Activated T-helper 1 cell treated with anti-CD3 and anti-CD28 coated beads, Interleukin-12 subunit alpha, Interleukin-12 subunit beta, Interleukin-2, Interleukin-4 antibody, amounts not matched to agents 30 ng/mL and 10 ng/mL and 1 ng/mL, durations not matched to agents 14 hours and 24 hours and 36 hours (primary cell): ENCODE measurements around the gene CKMT2. TPM values are rescaled to one million over a fixed set of nuclear protein-coding genes. Genes with fewer than 3 reads are reported as not detected.
"Not testable (repeated sequence)": the region's sequence is repeated elsewhere in the genome, so short reads cannot be mapped to it uniquely, and the experiment has no call there.

Experiments
- DNase-seq: peaks from one replicate; pipeline ENCODE4 v3.0.0; 2021; ENCODE audit warnings: low spot score
- H3K27ac Mint-ChIP-seq: one replicate; pipeline ENCODE4 v1.8.0; 2021; ENCODE audit warnings: mild to moderate bottlenecking, mixed read lengths
- H3K27me3 Mint-ChIP-seq: one replicate; pipeline ENCODE4 v1.8.0; 2022; ENCODE audit warnings: mild to moderate bottlenecking, moderate library complexity, mixed read lengths; ENCODE audit not compliant: insufficient read depth
- H3K36me3 Mint-ChIP-seq: one replicate; pipeline ENCODE4 v1.8.0; 2021; ENCODE audit warnings: low read depth, mixed read lengths
- H3K4me1 Mint-ChIP-seq: one replicate; pipeline ENCODE4 v1.8.0; 2021; ENCODE audit warnings: low read depth, mixed read lengths
- H3K4me3 Mint-ChIP-seq: one replicate; pipeline ENCODE4 v1.8.0; 2021; ENCODE audit warnings: mild to moderate bottlenecking, moderate library complexity, mixed read lengths
- H3K9me3 Mint-ChIP-seq: one replicate; pipeline ENCODE4 v1.8.0; 2021; ENCODE audit warnings: mixed read lengths
- intact Hi-C: fragments of 100-400 bp; cut with micrococcal nuclease; formaldehyde crosslinking; loops from one replicate; pipeline ENCODE4 v1.15.1; 2024
- total RNA-seq: library from RNA; stranded (reverse); gene quantifications from 2 replicates; pipeline ENCODE4 v1.2.3, GENCODE V29; 2022

CKMT2 gene
- total RNA-seq, 1 donor from 2014 or later: not detected

DNA sequence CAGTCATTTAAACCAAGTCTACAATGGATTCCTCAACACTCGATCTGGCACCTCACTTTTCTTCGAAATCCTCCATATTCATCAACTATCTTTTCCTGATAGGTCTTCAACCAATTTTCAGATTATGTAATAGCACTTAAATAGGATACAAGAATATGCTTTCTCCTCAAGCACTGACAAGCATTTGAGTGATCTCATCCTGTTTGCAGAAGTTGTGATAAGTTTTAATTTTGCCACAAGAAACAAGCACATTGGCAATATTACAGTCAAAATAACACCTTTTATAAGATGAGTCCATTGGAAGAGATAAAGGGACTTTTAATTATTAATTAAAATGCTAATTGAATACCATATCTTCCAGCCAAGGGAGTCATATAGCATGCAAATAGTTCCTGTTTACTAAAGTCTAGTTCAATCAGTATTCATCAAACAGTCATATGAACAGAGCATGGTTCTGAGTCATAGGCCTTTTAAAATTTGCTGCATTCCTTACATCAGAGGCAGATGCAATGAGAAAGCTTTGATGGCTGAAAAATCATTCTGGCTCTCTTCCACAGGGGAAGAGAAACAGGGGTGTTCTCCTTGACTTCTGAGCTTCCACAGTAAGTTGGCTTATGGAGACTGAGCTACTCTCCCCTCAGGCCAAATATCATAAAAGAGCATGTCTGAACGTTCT lies 35.5 kb downstream of the CKMT2 start:
- no peaks in the 10 kb centered on the region for H3K27me3 Mint-ChIP-seq
- no peaks in the 10 kb centered on the region for H3K4me1 Mint-ChIP-seq
- peaks cover 2% of the 10 kb centered on the region for H3K36me3 Mint-ChIP-seq
- no peak overlapping the region for H3K4me3 Mint-ChIP-seq
- intact Hi-C loops: no loop called here
- no peak for DNase-seq
- peaks cover 24% of the 10 kb centered on the region for H3K9me3 Mint-ChIP-seq
- H3K27ac Mint-ChIP-seq: no peak overlapping the region

DNA sequence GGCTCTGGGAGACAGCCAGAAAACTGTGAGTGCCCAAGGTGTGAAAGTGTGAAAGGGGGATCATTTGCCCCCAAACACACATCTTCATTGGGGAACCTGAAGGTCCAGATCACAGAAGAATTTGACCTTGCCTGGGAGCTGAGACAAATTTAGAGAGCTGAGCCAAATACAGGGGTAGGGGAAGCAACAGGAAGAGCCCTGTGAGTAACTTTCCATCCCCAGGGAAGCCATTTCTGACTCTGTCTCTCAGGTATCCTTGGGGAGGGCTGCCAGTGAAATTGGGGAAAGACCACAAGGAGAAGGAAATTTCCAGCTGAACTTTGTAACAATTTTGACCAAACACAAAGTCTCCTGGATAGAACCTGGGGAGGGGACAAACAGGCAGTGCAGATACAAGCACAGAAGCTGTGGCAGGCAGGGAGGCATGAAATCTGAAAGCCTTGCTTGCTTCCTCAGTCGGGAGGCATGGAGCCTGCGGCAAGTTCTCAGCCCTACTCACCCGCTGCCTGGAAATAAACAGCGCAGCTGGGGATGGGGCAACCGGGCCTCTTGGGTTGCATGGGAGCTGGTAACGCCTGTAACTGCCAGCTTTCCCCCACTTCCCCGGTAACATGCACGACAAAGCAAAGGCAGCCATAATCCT lies 36.8 kb downstream of the CKMT2 start:
- Mint-ChIP-seq H3K4me3 (no peak overlapping the region), H3K27me3 (no peaks in the 10 kb centered on the region), H3K9me3 (peaks cover 27% of the 10 kb centered on the region), H3K36me3 (peaks cover 2% of the 10 kb centered on the region), H3K27ac (no peak overlapping the region), H3K4me1 (no peaks in the 10 kb centered on the region)
- intact Hi-C loops: no loop called here
- DNase-seq: no peak

- H3K36me3 Mint-ChIP-seq, H3K4me3 Mint-ChIP-seq, H3K4me1 Mint-ChIP-seq, H3K27ac Mint-ChIP-seq, intact Hi-C loops, DNase-seq, H3K27me3 Mint-ChIP-seq: not testable (repeated sequence)
- H3K9me3 Mint-ChIP-seq: peaks cover 32% of the 10 kb centered on the region
Observed at GRCh38 chr5:81270394-81271027, 37.4 kb downstream of the CKMT2 start.

DNA sequence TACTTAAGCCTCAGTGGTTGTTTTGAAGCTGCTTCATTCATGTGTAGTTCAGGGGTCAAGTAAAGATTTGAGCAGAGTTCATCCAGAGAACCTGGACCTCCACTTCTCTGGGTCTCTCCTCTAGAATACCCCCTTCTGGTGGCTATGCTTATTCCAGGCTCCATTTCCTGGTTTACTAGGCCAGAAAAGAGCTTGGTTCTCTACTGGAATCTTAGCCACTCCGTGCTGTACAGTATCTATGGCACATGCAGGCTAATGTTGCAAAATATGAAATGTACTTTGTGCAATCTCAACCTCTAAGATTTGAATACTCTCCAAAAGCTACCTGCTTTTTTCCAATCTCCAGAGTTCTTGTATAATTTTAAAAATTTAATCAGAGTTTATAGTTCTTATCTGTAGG lies 50.9 kb downstream of the CKMT2 start:
- no peak overlapping the region for H3K27ac Mint-ChIP-seq
- peaks cover 9% of the 10 kb centered on the region for H3K4me1 Mint-ChIP-seq
- H3K9me3 Mint-ChIP-seq: peaks cover 16% of the 10 kb centered on the region
- peaks cover 7% of the 10 kb centered on the region for H3K36me3 Mint-ChIP-seq
- H3K4me3 Mint-ChIP-seq: no peak overlapping the region
- intact Hi-C loops: no loop called here
- no peaks in the 10 kb centered on the region for H3K27me3 Mint-ChIP-seq
- DNase-seq: no peak

GRCh38 chr5:81286059-81286617 lies 53.0 kb downstream of the CKMT2 start:
- Mint-ChIP-seq H3K9me3 (peaks cover 18% of the 10 kb centered on the region), H3K27me3 (no peaks in the 10 kb centered on the region), H3K4me1 (peaks cover 22% of the 10 kb centered on the region), H3K27ac (no peak overlapping the region), H3K4me3 (no peak overlapping the region), H3K36me3 (peaks cover 6% of the 10 kb centered on the region)
- DNase-seq: no peak
- intact Hi-C loops: no loop called here

DNA sequence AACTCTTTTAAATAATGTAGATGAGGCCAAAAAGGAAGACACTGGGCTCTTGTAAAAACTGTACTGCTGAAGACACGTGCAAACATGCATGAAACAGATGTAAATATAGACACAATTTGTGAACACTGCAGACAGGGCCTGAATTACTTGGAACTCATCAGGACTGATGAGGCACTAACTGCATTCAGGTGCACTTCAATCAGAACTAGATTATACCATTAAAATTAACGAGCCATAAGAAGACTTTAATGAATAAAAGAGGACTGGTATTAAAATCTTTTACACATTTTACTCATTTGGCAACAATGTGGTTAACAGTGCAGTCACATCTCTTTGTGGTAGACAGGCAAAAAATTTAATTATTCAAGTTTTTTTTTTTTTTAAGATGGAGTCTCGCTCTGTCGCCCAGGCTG lies 54.9 kb downstream of the CKMT2 start:
- Mint-ChIP-seq H3K4me1 (peaks cover 36% of the 10 kb centered on the region), H3K36me3 (peaks cover 17% of the 10 kb centered on the region), H3K27me3 (no peaks in the 10 kb centered on the region), H3K9me3 (peaks cover 28% of the 10 kb centered on the region), H3K27ac (no peak overlapping the region), H3K4me3 (no peak overlapping the region)
- intact Hi-C loops: no loop called here
- DNase-seq: no peak

DNA sequence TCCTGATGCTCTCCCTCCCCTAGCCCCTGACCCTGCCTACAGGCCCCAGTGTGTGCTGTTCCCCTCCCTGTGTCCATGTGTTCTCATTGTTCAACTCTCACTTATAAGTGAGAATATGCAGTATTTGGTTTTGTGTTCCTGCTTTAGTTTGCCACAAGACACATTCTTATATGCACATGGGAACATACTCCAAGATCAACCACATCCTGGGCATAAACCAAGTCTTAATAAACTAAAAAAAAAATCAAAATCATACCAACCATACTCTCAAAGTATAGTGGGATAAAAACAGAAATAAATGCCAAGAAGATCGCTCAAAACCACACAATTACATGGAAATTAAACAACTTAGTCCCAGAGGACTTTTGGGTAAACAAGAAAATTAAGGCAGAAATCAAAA lies 57.0 kb downstream of the CKMT2 start:
- H3K27me3 Mint-ChIP-seq: no peaks in the 10 kb centered on the region
- H3K36me3 Mint-ChIP-seq: peaks cover 22% of the 10 kb centered on the region
- peaks cover 41% of the 10 kb centered on the region for H3K4me1 Mint-ChIP-seq
- H3K27ac Mint-ChIP-seq: no peak overlapping the region
- no peak for DNase-seq
- H3K4me3 Mint-ChIP-seq: no peak overlapping the region
- H3K9me3 Mint-ChIP-seq: peaks cover 36% of the 10 kb centered on the region
- intact Hi-C loops: loop anchor here (10.0 kb wide), 1 partner anchor 45 kb away; no protein-coding TSS in a partner anchor

DNA sequence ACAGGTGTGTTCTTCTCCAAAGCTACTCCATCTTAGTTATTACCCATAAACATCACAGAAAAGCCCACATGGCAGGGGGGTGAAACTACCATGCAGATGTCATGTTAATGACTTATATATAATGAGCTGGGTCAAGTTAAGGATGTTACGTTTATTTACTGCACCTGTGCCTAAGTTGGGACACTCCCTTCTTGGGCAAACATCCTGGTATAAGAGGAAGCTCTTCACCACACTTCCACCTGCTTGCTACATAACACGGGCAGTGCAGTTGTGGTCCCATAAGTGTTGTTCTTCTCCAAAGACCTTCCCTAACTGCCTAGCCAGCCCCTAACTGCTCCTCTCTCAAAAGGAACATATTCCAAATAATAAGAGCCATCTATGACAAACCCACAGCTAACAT lies 59.0 kb downstream of the CKMT2 start:
- intact Hi-C loops: loop anchor here (10.0 kb wide), 1 partner anchor 47 kb away; no protein-coding TSS in a partner anchor

DNA sequence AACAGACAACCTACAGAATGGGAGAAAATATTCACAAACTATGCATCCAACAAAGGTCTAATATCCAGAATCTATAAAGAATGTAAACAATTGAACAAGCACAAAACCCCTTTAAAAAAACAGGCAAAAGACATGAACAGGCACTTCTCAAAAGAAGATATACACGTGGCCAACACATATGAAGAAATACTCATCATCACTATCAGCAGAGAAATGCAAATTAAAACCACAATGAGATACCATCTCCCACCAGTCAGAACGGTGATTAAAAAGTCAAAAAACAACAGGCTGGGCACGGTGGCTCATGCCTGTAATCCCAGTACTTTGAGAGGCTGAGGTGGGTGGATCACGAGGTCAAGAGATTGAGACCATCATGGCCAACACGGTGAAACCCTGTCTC lies 60.9 kb downstream of the CKMT2 start:
- not testable (repeated sequence) for H3K27me3 Mint-ChIP-seq, H3K27ac Mint-ChIP-seq, DNase-seq, H3K4me3 Mint-ChIP-seq
- peaks cover 37% of the 10 kb centered on the region for H3K4me1 Mint-ChIP-seq
- peaks cover 36% of the 10 kb centered on the region for H3K9me3 Mint-ChIP-seq
- peaks cover 19% of the 10 kb centered on the region for H3K36me3 Mint-ChIP-seq
- intact Hi-C loops: loop anchor here (10.0 kb wide), 1 partner anchor 49 kb away; no protein-coding TSS in a partner anchor

More for the DNA sequence above, 59.0 kb downstream of the CKMT2 start:
- peaks cover 37% of the 10 kb centered on the region for H3K4me1 Mint-ChIP-seq
- H3K27ac Mint-ChIP-seq: no peak overlapping the region
- H3K9me3 Mint-ChIP-seq: peaks cover 36% of the 10 kb centered on the region
- peaks cover 19% of the 10 kb centered on the region for H3K36me3 Mint-ChIP-seq
- no peak overlapping the region for H3K4me3 Mint-ChIP-seq
- DNase-seq: no peak
- H3K27me3 Mint-ChIP-seq: no peaks in the 10 kb centered on the region

DNA sequence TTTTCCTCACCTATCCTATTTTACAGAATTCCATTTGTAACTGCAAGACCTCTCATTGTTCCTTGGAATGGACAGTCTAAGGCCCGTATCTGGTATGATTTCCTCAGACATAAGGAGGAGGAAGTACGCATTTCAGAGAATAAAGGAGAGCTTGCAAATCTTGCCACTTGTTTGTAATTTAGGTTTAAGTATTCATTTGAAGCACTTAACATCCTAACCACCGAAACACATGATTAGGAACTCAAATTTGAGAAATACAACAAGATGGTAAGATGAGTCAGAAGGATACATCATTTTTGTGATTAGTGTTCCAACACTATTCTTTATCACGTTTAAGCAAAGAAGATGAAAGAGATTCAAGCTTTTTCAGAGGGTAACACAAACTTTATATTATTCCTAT lies 64.4 kb downstream of the CKMT2 start:
- no peak for DNase-seq
- peaks cover 14% of the 10 kb centered on the region for H3K9me3 Mint-ChIP-seq
- no peaks in the 10 kb centered on the region for H3K27me3 Mint-ChIP-seq
- no peak overlapping the region for H3K27ac Mint-ChIP-seq
- peaks cover 31% of the 10 kb centered on the region for H3K4me1 Mint-ChIP-seq
- intact Hi-C loops: loop anchor here (5.0 to 10.0 kb wide), 3 partner anchors 53 to 335 kb away; partner anchors contain the start of gene RASGRF2
- peaks cover 11% of the 10 kb centered on the region for H3K36me3 Mint-ChIP-seq
- no peak overlapping the region for H3K4me3 Mint-ChIP-seq

DNA sequence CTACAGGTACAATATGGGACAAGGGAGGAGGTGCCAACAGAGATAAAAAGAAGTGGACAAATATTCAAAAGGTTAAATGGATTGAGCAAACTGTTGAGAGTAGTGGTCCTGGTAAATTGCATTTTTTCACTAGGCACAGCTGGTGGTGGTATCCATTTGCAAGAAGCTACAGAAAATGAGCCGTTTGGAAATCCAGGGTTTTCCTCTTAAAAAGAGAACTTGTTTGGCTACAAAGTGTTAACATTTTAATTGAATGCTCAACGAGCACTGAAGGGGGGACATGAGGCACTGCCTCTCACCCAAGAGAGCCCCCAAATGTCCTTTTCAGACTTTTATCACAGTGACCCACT lies 67.8 kb downstream of the CKMT2 start:
- Mint-ChIP-seq H3K36me3 (peaks cover 14% of the 10 kb centered on the region), H3K9me3 (no peaks in the 10 kb centered on the region), H3K27me3 (no peaks in the 10 kb centered on the region), H3K27ac (peak overlapping the region; percentile 98), H3K4me1 (peaks cover 32% of the 10 kb centered on the region), H3K4me3 (peak overlapping the region; percentile 97)
- DNase-seq: no peak
- intact Hi-C loops: loop anchor here (1.0 to 10.0 kb wide), 14 partner anchors 16 to 1776 kb away; partner anchors contain the start of genes RPS23, SERINC5, SSBP2 and TMEM167A

DNA sequence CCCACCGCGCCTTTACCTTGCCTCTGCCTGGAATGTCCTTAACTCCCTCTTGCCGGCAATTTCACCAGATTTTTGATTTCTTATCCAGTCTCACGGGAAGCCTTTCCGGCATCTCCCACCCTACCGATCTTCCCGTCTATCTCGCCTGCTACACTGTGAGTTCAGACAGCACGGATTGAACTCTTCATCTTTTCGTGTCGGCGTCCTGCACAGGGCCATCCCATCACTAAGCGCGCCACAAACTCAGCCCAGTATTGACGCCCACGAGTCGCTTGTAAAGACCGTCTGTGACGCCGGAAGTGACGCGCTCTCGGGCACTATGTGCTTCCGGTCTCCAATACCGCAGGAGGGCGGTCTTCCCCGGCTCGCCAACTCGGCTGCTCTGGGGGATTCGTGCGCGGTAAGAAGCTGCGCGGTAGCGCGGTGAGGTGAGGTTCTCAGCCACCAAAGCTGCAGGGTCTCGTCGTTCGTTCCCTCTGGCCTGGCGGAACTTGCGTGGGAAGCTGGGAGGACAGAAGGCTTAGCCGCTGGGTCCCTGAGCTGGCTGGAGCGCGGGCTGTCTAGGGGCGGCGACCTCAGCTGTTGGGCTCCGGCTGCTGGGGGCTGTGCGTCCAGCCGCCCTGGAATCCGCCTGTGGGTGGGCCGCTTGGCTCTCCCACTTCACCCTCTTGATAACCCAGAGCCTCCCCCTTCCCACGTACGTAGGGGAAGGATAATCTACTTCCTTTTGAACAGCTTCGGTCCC lies 68.3 kb downstream of the CKMT2 start, which contains the start of gene ZCCHC9:
TSS of gene ZCCHC9 (plus strand) at position 317 of the 745 bp plus-strand sequence. CDS start 3,171 bp downstream, outside the sequence.
- H3K36me3 Mint-ChIP-seq: peaks cover 14% of the 10 kb centered on the region

More for the DNA sequence above, 68.3 kb downstream of the CKMT2 start, which contains the start of gene ZCCHC9:
- Mint-ChIP-seq H3K9me3 (no peaks in the 10 kb centered on the region), H3K4me1 (peaks cover 32% of the 10 kb centered on the region), H3K27me3 (no peaks in the 10 kb centered on the region), H3K27ac (peak within 1 kb of the TSS; percentile 98), H3K4me3 (peak within 1 kb of the TSS; percentile 97)
- DNase-seq: peak; percentile 89
- intact Hi-C loops: loop anchor here (1.0 to 10.0 kb wide), 15 partner anchors 16 to 1776 kb away; partner anchors contain the start of genes RPS23, SERINC5, SSBP2 and TMEM167A
